Skeletal muscle cell (primary cell): ENCODE results near the gene WFDC6.

Source experiments
- DNase-seq: peaks from one replicate; pipeline ENCODE4 v3.0.0-alpha.2; 2010; ENCODE audit warnings: low read depth
- H3K4me3 ChIP-seq: 2 replicates; pipeline ENCODE4 v1.5.1; 2011; ENCODE audit warnings: low read depth, mild to moderate bottlenecking, control low read depth, low read length, moderate library complexity

The WFDC6 gene

DNA sequence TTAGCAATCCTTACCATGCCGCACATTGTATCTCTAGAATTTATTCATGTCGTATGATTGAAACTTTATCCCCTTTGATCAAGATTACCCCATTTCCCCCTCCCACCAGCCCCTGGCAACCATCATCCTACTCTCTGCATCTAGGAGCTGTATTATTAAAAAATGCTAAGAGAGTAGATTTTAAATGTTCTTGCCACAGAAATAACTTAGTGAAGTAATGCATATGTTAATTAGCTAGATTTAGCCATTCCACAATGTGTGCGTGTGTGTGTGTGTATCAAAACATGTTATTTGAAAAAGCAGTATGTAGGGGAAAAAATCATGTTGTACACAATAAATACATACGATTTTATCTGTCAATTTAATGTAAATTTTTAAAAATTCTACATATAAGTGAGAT lies 12.0 kb downstream of the WFDC6 start:
- no peak for DNase-seq
- H3K4me3 ChIP-seq: no peak overlapping the region

DNA sequence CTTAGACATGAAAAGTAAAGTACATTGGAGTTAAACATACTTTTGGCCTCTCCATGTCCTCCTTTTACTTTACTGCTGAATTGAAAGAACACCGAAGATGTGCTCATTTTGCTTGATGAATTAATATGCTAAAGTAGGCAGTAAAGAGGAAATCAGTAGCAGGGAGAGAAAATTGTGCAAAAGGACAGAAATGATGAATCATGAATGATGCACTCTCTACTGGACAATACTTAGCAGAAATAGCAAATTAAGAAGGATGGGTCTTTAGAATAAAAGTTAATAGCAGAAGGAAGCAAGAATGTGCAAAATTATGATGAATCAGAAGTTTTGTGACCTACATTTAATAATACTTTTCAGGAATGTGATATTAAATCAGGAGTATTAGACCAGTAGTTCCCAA lies 15.5 kb downstream of the WFDC6 start:
- DNase-seq: no peak
- no peak overlapping the region for H3K4me3 ChIP-seq

GRCh38 chr20:45518282-45518681 lies 21.0 kb downstream of the WFDC6 start:
- no peak for DNase-seq
- no peak overlapping the region for H3K4me3 ChIP-seq

DNA sequence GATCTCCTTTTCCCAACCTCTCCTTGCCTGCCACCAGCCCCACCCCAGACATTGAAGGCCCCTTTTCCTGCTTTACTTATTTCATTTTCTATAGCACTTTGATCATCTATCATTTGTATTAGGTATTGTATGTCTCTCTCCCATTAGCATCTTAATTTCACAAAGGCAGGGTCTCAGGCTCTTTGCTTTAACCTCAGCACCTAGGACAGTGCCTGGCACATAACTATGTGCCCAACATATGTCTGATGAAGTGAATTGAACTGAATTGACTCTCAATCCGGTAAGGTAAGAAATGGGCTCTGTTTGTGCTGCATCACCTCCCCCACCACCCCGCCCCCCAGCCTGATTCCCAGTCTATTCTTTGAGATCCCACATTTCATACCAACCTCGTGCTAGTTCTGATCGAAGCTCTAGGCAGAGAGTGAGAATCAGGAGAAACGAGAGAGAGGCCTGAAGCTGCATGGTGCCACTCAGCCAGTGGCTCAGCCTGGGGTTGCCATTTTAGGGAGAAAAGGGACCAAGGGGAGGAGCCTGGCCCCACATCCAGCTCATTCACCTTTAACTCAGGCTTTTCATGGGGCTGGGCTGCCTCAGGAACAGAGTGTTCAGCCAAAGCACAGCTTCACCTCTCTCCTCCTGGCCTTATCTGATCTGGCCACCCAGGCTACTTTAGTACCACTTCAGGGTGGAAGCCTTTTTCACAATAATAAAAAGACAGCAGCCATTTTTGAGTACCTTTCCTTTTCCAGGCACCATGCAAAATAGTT lies 24.0 kb downstream of the WFDC6 start, which contains the start of gene SPINT3:
Gene SPINT3 (minus strand): TSS at position 476 of the 767 bp plus-strand sequence. CDS start 14 bp downstream, at position 462.
- H3K4me3 ChIP-seq: no peak within 1 kb of the TSS
- no peak for DNase-seq

GRCh38 chr20:45510242-45510862 lies 28.9 kb downstream of the WFDC6 start:
- DNase-seq: no peak
- H3K4me3 ChIP-seq: no peak overlapping the region

DNA sequence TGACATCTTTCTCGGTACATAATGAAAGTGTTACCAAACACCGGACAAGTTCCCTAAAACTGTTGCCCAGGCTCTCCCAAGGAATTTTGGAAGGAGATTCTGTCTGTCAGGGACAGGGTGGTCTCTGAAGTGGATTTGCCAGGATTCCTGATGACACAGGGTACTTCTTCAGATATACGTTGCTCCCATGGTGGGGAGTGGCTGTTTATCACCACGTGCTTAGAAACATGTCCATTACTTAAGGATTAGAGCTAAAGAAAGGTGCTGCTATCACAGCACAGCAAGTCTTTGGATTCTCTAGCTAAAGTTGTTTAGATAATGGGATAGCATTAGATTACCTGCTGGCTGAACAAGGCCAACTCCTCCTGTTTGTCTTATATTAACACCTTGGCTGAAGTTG lies 30.2 kb downstream of the WFDC6 start:
- H3K4me3 ChIP-seq: no peak overlapping the region
- no peak for DNase-seq

DNA sequence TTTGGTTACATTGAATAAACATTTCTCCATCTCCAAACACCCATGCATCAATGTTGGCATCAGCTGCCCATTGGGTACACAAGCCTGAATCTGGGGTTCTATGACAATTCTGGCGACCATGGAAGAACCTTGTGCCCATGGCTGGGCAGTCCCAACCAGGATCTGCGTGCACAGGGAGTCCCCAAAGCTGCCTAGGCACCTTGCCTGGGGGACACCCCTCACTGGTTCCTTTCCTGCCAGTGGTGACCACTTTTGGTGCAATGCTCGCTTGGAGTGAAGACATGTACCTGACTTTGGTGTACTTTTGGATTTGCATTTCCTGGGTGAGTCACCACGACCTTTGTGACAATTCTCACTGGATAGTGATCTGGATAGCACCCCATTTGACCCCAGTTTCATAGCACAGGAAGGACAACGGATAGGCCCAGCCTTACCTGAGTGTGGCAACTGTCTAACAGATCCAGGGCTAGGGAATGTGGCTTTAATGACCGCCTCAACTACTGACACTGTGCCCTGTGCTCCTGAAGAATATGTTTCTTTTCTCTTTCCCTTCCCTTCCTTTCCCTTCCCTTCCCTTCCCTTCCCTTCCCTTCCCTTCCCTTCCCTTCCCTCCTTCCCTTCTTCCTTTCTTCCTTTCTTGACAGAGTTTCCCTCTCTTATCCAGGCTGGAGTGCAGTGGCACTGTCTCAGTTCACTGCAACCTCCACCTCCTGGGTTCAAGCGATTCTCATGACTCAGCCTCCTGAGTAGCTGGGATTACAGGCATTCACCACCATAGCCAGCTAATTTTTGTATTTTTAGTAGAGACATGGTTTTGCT lies 31.0 kb downstream of the WFDC6 start:
- DNase-seq: no peak

DNA sequence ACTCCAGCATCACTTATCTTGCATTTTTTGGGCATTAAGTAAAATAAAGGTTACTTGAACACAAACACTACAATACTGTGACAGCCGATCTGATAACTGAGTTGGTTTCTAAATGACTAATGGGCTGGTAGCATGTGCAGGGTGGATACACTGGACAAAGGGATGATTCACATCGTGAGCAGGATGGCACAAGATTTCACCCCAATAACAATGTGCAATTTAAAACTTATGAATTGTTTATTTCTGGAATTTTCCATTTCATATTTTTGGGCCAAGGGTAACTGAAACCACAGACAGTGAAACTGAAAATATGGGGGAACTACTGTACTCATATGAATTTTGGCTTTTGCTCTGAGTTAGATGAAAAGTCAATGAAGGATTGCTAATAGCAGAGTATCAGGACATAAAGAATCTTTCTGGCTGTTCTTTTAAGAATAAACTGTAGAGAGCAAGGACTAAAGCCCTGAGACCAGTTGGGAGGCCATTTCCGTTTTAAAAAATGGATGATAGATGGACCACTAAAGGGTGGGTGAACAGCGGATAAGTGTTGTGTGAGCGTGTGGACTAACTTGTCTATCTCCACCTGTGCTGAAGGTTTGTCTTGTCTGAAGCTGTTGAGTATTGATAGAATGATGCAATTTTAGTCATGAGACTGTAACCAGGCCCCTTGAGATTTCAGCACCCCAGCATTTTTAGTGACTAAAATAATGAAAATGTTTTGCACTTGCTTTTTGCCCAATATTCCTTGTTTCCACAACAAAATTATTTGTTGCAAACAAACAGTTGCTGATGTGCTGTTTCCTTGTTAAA lies 32.1 kb downstream of the WFDC6 start:
- no peak overlapping the region for H3K4me3 ChIP-seq
- DNase-seq: no peak

More for the DNA sequence above, 31.0 kb downstream of the WFDC6 start:
- H3K4me3 ChIP-seq: no peak overlapping the region

DNA sequence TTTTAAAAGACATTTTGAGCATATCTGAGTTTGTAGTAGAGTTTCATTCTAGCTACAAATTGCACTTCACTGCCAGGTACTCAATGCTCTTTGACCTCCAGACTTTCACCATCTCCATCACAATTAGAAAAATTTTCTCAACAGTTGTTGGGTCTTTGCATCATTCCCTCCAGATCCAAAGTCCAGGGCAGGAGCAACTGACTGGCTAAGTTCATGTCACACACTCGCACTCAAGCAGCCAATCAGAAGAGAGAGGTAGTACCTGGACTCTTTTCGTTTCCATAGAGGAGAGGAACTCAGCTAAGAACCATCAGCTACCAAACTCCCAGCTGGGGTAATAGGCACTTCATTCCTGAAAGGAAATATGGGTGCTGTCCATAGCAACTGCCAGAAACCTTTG lies 32.9 kb downstream of the WFDC6 start:
- no peak for DNase-seq
- H3K4me3 ChIP-seq: no peak overlapping the region

- H3K4me3 ChIP-seq: no peak overlapping the region
- DNase-seq: no peak
Observed at GRCh38 chr20:45503403-45503802, 35.9 kb downstream of the WFDC6 start.

- no peak for DNase-seq
- H3K4me3 ChIP-seq: no peak overlapping the region
Observed at GRCh38 chr20:45502561-45502960, 36.7 kb downstream of the WFDC6 start.

- no peak overlapping the region for H3K4me3 ChIP-seq
- no peak for DNase-seq
Observed at GRCh38 chr20:45501600-45501999, 37.7 kb downstream of the WFDC6 start.

- no peak for DNase-seq
- H3K4me3 ChIP-seq: no peak overlapping the region
Observed at GRCh38 chr20:45500022-45500421, 39.3 kb downstream of the WFDC6 start.

DNA sequence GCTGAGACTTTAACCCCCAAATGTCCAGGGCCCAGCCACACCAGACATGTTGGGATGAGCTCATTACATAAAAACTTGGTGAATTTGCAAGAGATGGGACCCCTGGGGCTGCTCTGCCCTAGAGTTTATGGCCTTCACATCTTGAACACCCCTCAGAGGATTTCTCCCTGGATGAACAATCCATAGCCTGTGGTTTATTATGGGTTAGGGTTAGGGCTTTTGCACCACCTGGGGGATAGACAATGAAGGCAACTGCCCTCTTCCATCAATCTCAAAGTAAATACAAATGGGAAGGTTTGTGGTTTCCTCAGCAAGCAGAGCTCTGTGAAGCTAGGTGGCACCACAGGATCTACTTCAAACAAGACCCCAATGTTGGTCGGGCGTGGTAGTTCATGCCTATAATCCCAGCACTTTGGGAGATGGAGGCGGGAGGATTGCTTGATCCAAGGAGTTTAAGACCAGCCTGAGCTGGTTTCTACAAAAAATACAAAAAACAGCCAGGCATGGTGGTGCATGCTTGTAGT lies 41.2 kb downstream of the WFDC6 start:
- no peak overlapping the region for H3K4me3 ChIP-seq
- no peak for DNase-seq

GRCh38 chr20:45496166-45496565 lies 43.1 kb downstream of the WFDC6 start:
- DNase-seq: no peak
- no peak overlapping the region for H3K4me3 ChIP-seq

GRCh38 chr20:45495501-45495941 lies 43.8 kb downstream of the WFDC6 start:
- no peak for DNase-seq
- H3K4me3 ChIP-seq: no peak overlapping the region

GRCh38 chr20:45489083-45489531 lies 50.2 kb downstream of the WFDC6 start:
- no peak for DNase-seq
- no peak overlapping the region for H3K4me3 ChIP-seq

GRCh38 chr20:45487231-45487635 lies 52.0 kb downstream of the WFDC6 start:
- no peak for DNase-seq
- no peak overlapping the region for H3K4me3 ChIP-seq

- DNase-seq: no peak
- no peak overlapping the region for H3K4me3 ChIP-seq
Observed at GRCh38 chr20:45485388-45485787, 53.9 kb downstream of the WFDC6 start.
